Natural killer cell (primary cell): Measurements from ENCODE around the gene DACH1. TPM values are rescaled to one million over a fixed set of nuclear protein-coding genes. Genes with fewer than 3 reads are reported as not detected.

Source experiments
- ATAC-seq, 3 donors: fragments of 150-1000 bp in 2 of 3; fragments of 200-7000 bp in 1 of 3; cut with Tn5 transposase; 1 replicate in 1 of 3; 2 replicates in 2 of 3; pipeline ENCODE4 v1.10.0; 2021; ENCODE audit warnings: mild to moderate bottlenecking in 2 of 3, moderate library complexity in 2 of 3
- DNase-seq, 2 donors: peaks; one replicate each; pipeline versions ENCODE4 v3.0.0 to v3.0.0-alpha.2; 2013 to 2021; ENCODE audit warnings: mixed read lengths in 1 of 2
- H3K27ac ChIP-seq: one replicate; pipeline ENCODE4 v1.5.1; 2013; ENCODE audit warnings: mild to moderate bottlenecking, low read length
- H3K27me3 ChIP-seq: one replicate; pipeline ENCODE4 v1.6.1; 2013; ENCODE audit warnings: low read length; ENCODE audit not compliant: control insufficient read depth, insufficient read depth
- H3K36me3 ChIP-seq: one replicate; pipeline ENCODE4 v1.6.1; 2013; ENCODE audit warnings: low read length; ENCODE audit not compliant: control insufficient read depth, insufficient read depth
- H3K4me1 ChIP-seq: one replicate; pipeline ENCODE4 v1.6.1; 2013; ENCODE audit warnings: low read length; ENCODE audit not compliant: control insufficient read depth, insufficient read depth
- H3K4me3 ChIP-seq: one replicate; pipeline ENCODE4 v1.5.1; 2013; ENCODE audit warnings: low read length
- H3K9me3 ChIP-seq: one replicate; pipeline ENCODE4 v1.6.1; 2013; ENCODE audit warnings: low read length; ENCODE audit not compliant: control insufficient read depth, insufficient read depth
- H3K27ac Mint-ChIP-seq, 2 donors: one replicate each; pipeline ENCODE4 v1.8.0; 2022; ENCODE audit warnings: mild to moderate bottlenecking in 2 of 2, mixed read lengths in 2 of 2, moderate library complexity in 1 of 2
- H3K27me3 Mint-ChIP-seq, 2 donors: one replicate each; pipeline ENCODE4 v1.8.0; 2022; ENCODE audit warnings: low read depth in 2 of 2, mixed read lengths in 2 of 2
- H3K36me3 Mint-ChIP-seq: one replicate; pipeline ENCODE4 v1.8.0; 2022; ENCODE audit warnings: mixed read lengths
- H3K4me1 Mint-ChIP-seq, 2 donors: one replicate each; pipeline ENCODE4 v1.8.0; 2022; ENCODE audit warnings: mixed read lengths in 2 of 2
- H3K4me3 Mint-ChIP-seq: one replicate; pipeline ENCODE4 v1.8.0; 2022; ENCODE audit warnings: mild to moderate bottlenecking, moderate library complexity, mixed read lengths
- H3K9me3 Mint-ChIP-seq, 2 donors: one replicate each; pipeline ENCODE4 v1.8.0; 2022; ENCODE audit warnings: mixed read lengths in 2 of 2
- CTCF ChIP-seq: fragments of 200-600 bp; IDR thresholded peaks from one replicate; pipeline ENCODE4 v1.8.0; 2022; ENCODE audit warnings: antibody characterized with exemption
- WGBS: methylation state at CpG from one replicate; pipeline ENCODE4 v1.1.7; 2013; ENCODE audit warnings: missing lambda C conversion rate; ENCODE audit not compliant: insufficient coverage; 5-methylcytosine and 5-hydroxymethylcytosine counted together
- intact Hi-C: fragments of 100-400 bp; cut with micrococcal nuclease; formaldehyde crosslinking; loops from one replicate; pipeline ENCODE4 v1.14.2; 2022
- total RNA-seq, 4 donors: library from RNA; stranded (reverse); fragments of 120-200 nt in 1 of 4; gene quantifications; one replicate each; pipeline versions ENCODE4 v1.2.3 to v1.2.4, GENCODE V29; 2013 to 2022

The DACH1 gene
- total RNA-seq, 3 donors from 2014 or later (not counting 1 experiment from before 2014, with no cell fraction given) = 0.29 to 2.3 (median 0.49) TPM

GRCh38 chr13:71408416-71408815 is 458.6 kb downstream of the DACH1 start:
- Mint-ChIP-seq H3K36me3 (peaks cover 7% of the 10 kb centered on the region), H3K4me1 (no peaks in the 10 kb centered on the region), H3K27ac (no peak overlapping the region), H3K4me3 (no peak overlapping the region), H3K9me3 (peaks cover 13 to 19% of the 10 kb centered on the region in 2 donors), H3K27me3 (no peaks in the 10 kb centered on the region)
- no peak for TF ChIP-seq CTCF
- Histone ChIP-seq H3K27ac (no peak overlapping the region), H3K36me3 (no peaks in the 10 kb centered on the region), H3K9me3 (no peaks in the 10 kb centered on the region), H3K27me3 (no peaks in the 10 kb centered on the region), H3K4me1 (no peaks in the 10 kb centered on the region), H3K4me3 (no peak overlapping the region)
- DNase-seq (no peak), ATAC-seq (no peak)
- intact Hi-C loops = no loop called here

GRCh38 chr13:71399631-71400215 is 467.3 kb downstream of the DACH1 start:
- Histone ChIP-seq H3K4me3 (no peak overlapping the region), H3K9me3 (no peaks in the 10 kb centered on the region), H3K36me3 (no peaks in the 10 kb centered on the region), H3K27me3 (no peaks in the 10 kb centered on the region), H3K27ac (no peak overlapping the region), H3K4me1 (no peaks in the 10 kb centered on the region)
- intact Hi-C loops = no loop called here
- no peak overlapping the region for H3K4me3 Mint-ChIP-seq
- no peaks in the 10 kb centered on the region for H3K4me1 Mint-ChIP-seq
- no peak for TF ChIP-seq CTCF
- 75% methylated on average over 2 of the region's 3 CpGs for WGBS
- H3K9me3 Mint-ChIP-seq = peaks cover 10 to 12% of the 10 kb centered on the region in 2 donors
- DNase-seq (no peak), ATAC-seq (no peak)
- H3K27me3 Mint-ChIP-seq = no peaks in the 10 kb centered on the region
- H3K27ac Mint-ChIP-seq = no peak overlapping the region
- peaks cover 8% of the 10 kb centered on the region for H3K36me3 Mint-ChIP-seq

- H3K27ac Mint-ChIP-seq = no peak overlapping the region
- no peaks in the 10 kb centered on the region for H3K27me3 Mint-ChIP-seq
- H3K36me3 Mint-ChIP-seq = peaks cover 8% of the 10 kb centered on the region
- no peaks in the 10 kb centered on the region for H3K9me3 ChIP-seq
- no peaks in the 10 kb centered on the region for H3K36me3 ChIP-seq
- ATAC-seq (no peak), DNase-seq (no peak)
- TF ChIP-seq CTCF = no peak
- H3K4me3 ChIP-seq = no peak overlapping the region
- H3K4me1 Mint-ChIP-seq = no peaks in the 10 kb centered on the region
- H3K27ac ChIP-seq = no peak overlapping the region
- H3K9me3 Mint-ChIP-seq = peaks cover 5 to 13% of the 10 kb centered on the region in 2 donors
- H3K27me3 ChIP-seq = no peaks in the 10 kb centered on the region
- intact Hi-C loops = no loop called here
- no peaks in the 10 kb centered on the region for H3K4me1 ChIP-seq
- H3K4me3 Mint-ChIP-seq = no peak overlapping the region
These were observed 470.9 kb downstream of the DACH1 start for GRCh38 chr13:71396149-71396548.

GRCh38 chr13:71395053-71395452 is 472.0 kb downstream of the DACH1 start:
- no peak for TF ChIP-seq CTCF
- Mint-ChIP-seq H3K4me3 (no peak overlapping the region), H3K36me3 (peaks cover 8% of the 10 kb centered on the region), H3K27ac (no peak overlapping the region), H3K27me3 (no peaks in the 10 kb centered on the region), H3K4me1 (no peaks in the 10 kb centered on the region), H3K9me3 (peaks cover 5 to 14% of the 10 kb centered on the region in 2 donors)
- H3K4me1 ChIP-seq = no peaks in the 10 kb centered on the region
- H3K27ac ChIP-seq = no peak overlapping the region
- H3K36me3 ChIP-seq = no peaks in the 10 kb centered on the region
- 89% methylated on average over 8 of the region's 8 CpGs for WGBS
- H3K27me3 ChIP-seq = no peaks in the 10 kb centered on the region
- no peak overlapping the region for H3K4me3 ChIP-seq
- ATAC-seq (no peak), DNase-seq (no peak)
- intact Hi-C loops = no loop called here
- H3K9me3 ChIP-seq = no peaks in the 10 kb centered on the region
